ENCODE data around the gene HPCA.
"Not testable (repeated sequence)": the region's sequence is repeated elsewhere in the genome, so short reads cannot be mapped to it uniquely, and the experiment has no call there.

Gene HPCA

GRCh38 chr1:32903991-32904785, 17.9 kb downstream of the HPCA start:
- DNase-seq, result no peak

DNA sequence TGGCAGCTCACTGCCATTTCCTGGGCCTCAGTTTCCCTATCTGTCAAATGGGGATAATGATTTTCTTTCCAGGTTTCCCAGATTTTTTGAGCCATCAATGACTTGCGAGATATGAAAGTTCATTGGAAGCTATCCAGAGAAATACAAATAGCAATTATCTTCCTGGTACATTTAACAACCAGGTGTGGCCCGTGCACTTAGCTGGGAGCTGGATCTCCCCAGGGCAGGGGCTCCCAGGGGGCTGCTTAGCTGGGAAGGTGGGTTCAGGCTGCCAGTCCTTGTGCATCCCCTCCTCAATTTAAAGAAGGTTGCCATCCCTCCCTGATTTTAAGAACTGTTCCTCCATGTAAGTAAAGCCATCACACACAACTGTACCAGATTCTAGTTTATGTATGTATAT, 18.5 kb downstream of the HPCA start:
- no peak for DNase-seq

DNA sequence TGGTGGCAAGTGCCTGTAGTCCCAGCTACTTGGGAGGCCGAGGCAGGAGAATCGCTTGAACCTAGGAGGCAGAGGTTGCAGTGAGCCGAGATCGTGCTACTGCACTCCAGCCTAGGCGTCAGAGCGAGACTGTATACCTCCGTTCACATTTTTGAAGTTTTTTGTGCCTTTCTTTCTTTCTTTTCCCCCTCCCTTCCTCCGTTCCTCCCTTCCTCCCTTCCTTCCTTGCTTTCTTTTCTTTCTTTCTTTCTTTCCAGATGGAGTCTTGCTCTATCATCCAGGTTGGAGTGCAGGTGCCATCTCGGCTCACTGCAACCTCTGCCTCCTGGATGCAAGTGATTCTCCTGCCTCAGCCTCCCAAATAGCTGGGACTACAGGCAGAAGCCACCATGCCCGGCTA, 19.3 kb downstream of the HPCA start:
- DNase-seq, result not testable (repeated sequence)

DNA sequence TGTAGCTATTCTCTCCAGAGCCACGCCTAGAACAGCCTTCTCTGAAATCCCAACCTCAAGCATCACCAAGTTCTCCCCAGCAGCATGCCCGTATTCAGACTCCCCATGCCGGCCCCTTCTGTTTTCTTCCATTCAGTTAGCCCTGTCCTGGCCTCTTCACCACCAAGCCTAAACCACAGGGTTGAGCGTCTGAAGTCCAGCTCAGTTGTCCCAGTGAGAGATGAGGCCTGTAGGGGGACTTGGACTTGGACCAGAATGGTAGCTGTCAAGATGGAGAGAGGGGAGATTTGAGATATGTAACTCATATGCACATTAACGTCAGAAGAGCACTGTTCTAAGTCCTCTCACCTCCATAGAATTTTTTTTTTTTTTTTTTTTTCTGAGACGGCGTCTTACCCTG, 20.4 kb downstream of the HPCA start:
- DNase-seq, result no peak

- no peak for DNase-seq
Measured at GRCh38 chr1:32907435-32907834, 21.1 kb downstream of the HPCA start.

DNA sequence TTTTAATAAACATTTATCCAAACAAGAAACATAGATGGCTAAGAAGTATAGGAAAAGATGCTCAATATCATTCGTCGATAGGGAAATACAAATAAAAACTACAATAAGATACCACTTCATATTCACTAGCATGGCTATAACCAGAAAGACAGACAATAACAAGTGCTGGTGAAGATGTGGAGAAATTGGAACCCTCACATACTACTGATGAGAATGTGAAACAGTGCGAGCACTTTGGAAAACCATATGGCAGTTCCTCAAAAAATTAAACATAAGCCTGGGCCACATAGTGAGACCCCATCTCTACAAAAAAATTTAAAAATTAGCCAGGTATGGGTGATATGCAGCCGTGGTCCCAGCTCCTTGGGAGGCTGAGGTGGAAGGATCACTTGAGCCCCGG, 24.0 kb downstream of the HPCA start:
- no peak for DNase-seq

GRCh38 chr1:32915766-32916706, 29.7 kb downstream of the HPCA start:
- DNase-seq, result no peak

DNA sequence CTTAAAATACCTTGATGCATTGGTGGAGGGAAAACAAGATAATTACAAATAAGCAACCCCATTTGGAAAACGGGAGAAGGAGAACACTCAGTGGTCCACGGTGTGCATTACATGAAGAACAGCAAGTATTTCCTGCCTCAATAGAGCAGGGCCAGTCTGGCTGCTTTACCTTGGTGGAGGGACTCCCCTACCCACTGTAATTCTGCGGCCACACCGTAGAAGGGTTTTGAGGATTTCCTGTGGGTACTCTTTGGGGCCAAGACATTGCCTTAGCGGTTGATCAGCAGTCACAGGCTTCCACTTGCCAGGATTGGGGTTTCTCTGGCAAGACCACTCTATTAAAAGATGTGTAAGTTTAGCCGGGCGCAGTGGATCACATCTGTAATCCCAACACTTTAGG, 31.2 kb downstream of the HPCA start:
- no peak for DNase-seq

DNA sequence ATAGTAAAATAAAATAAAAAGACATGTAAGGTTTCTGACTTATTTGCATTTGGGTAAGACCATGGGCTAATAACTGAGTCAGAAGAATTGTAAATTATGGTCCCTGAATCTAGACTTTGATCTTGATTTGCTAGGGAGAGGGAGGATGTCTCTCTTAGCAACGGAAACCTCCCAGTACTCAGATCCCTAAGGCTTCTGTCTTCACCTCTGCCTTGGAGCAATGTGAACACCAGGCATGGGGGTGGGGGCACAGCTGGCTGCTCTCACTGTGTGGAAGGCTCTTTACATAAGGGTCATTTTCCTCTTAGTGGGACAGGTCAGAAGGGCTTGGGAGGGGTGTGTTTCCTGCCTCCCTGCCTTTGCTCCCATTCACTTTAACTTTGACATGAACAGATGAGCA, 31.9 kb downstream of the HPCA start:
- DNase-seq, result no peak

DNA sequence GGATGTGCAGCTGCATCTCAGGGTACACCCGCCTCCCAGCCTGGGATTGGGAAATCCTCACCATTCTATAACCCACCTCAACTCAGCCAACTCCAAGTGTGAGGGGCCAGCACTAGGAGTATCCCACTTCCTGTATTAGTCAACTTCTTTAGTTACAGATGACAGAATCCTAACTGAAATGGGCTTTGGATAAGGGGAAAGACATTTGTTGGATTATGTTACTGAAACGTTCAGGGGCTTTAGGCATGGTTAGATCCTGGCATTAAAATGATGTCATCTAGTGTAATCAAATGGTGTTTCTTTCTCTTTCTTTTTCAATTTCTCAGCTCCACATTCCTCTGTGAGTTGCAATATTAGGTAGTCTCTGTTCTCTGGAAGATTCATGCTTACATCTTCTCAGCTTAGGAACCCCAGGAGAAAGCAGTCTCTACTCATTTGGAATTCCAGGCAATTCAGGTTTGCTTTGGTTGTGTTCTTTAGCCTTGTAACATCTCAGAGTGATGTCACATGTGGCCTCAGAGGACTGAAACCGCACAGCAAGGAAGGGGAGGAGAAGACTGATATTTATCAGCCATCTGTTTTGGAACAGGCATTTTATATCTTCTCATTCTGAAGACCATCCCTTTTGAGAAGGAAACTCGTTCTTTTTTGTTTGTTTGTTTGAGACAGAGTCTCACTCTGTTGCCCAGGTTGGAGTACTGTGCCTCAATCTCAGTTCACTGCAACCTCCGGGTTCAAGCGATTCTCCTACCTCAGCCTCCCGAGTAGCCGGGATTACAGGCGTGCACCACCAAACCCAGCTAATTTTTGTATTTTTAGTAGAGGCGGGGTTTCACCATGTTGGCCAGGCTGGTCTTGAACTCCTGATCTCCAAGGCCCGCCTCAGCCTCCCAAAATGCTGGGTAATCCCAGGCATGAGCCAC, 33.8 kb downstream of the HPCA start:
- DNase-seq, result no peak

DNA sequence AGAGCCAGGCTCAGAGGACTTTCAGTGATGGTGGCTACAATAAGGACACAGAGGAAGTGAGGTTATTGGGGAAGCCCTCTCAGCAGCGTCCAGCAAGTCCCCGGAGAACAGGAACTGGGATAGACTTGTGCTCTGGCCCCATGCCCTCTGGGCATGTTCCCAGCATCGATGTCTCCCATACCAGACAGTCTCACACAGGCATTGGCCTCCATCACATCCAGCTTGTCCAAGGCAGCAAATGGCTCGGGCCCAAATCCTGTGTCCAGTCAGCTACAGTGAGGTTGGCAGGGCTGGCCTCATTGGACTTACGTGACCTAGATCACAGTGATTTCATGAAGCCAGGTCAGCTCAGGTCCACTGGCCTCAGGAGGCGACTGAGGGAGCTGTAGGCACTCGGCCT, 34.5 kb downstream of the HPCA start:
- DNase-seq, result no peak

- peak in 1 of 4 experiments; percentile 2 for DNase-seq
Measured at GRCh38 chr1:32924881-32925344, 38.6 kb downstream of the HPCA start.

DNA sequence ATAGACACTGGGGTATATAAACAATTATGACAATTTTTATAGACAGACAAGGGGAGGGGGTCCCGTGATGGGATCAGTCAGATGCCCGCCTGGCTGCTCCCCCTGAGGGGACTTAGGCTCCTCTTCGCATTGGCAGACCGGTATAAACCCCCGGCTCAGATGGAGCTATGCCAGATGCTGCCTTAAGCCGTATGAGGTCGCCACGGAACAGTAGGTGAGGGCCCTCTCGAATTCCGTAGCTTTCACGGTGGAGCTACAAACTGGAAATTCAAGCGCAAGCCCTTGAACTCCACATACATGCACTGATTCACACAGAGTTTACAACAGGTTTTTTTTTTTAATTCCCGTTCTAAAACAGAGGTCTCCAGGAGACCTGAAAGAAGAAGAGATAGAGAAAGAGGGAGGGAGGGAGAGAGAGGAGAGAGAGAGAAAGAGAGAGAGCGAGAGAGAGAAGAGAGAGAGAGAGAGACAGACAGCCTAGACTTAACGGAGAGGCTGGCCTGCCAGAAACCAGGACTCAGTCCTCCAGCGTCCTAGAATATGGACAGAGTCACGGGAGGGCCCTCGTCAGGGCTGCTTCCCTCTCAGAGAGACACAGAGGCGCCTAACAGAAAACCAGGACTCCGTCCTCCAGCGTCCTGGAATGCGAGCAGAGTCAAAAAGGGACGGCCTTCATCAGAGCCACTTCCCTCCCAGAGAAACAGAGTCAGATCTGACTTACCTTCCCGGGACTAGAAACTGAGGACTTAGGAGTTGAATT, 39.3 kb downstream of the HPCA start:
- DNase-seq, result no peak

- DNase-seq, result no peak
Measured at GRCh38 chr1:32926562-32926961, 40.3 kb downstream of the HPCA start.

GRCh38 chr1:32927441-32927840, 41.1 kb downstream of the HPCA start:
- no peak for DNase-seq

DNA sequence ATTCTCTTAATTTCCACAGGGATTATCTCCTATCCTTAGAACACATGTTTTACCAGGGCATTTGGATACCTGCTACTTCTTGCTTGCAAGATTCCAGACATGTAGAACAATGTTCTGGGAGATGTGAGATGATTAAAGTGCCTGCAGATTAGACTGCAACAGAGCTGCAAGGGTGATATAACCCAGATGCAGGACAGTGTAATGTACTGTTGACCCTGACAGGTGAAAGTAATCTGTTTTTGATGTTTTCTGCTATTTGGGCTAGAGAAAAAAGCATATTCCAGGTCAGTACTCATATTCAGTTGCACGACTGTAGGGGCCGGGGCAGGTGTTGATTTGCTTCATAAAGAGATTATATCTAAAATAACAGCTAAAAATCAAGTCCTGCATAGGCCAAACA, 42.0 kb downstream of the HPCA start:
- DNase-seq, result no peak

DNA sequence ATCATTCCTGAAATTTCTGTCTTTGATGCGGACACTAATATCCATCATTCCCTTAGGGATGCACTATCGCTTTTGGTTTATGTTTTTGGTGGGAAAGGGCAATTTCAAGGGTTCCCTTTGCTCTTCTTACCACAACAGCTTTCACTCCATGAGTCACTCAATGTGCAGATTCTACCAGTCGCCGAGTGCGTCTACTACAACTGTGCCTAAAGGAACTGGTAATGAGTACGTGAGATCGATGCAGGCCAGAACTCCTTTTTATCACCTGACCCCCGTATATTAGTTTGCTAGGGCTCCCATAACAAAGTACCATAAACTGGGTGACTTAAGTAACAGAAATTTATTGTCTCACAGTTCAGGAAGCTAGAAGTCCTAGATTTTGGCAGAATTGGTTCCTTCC, 42.4 kb downstream of the HPCA start:
- DNase-seq, result no peak

- no peak for DNase-seq
Measured at GRCh38 chr1:32929366-32929765, 43.1 kb downstream of the HPCA start.

- no peak for DNase-seq
Measured at GRCh38 chr1:32931760-32932159, 45.5 kb downstream of the HPCA start.

GRCh38 chr1:32933742-32934322, 47.5 kb downstream of the HPCA start:
- DNase-seq, result no peak

DNA sequence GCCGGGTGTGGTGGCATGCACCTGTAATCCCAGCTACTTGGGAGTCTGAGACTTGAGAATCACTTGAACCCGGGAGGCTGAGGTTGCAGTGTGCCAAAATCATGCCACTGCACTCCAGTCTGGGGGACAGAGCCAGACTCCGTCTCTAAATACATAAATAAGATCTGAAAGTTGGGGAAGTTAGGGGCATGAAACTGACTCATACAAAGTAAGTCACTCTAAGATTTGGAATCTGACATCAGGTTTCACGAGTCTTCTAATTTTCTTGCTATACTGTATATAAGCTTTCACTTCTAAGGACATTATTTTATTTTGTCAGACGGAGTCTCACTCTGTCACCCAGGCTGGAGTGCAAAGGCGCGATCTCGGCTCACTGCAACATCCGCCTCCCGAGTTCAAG, 48.2 kb downstream of the HPCA start:
- no peak for DNase-seq

DNA sequence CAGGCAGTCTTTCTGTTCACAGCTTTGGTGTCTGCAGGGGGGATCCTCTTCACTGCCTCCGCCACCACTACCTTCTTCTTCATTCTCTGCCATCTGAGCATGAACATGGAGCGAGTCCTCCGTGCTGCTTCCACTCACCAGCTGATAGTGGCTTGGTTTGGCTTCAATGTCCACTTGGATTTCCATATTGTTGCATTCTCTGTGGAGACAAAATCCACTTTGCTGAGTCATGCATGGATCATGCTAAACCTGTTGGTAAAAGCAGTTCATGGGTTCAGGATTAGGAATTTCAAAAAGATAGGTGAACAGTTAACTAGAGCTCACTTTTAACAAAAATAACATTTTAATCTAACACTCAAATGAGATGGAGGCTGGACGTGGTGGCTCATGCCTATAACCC, 50.8 kb downstream of the HPCA start:
- no peak for DNase-seq
